HCT116 (cell line): Measurements from ENCODE around the gene SLC27A3. TPM values are rescaled to one million over a fixed set of nuclear protein-coding genes. Genes with fewer than 3 reads are reported as not detected.

Experiments used
- ATAC-seq: fragments of 200-7000 bp; cut with Tn5 transposase; 2 replicates; pipeline ENCODE4 v1.9.1; 2020; ENCODE audit warnings: mild to moderate bottlenecking, moderate library complexity
- BruUV-seq: library from RNA; stranded (reverse); fragments of 400-500 nt; replicated peaks from 2 replicates; lab custom pipeline; 2021; lab: Mats Ljungman, UMichigan
- CTCF ChIA-PET: fragments of 300-600 bp; sonication (Branson Sonifier 250); formaldehyde crosslinking; loops from one replicate; lab custom pipeline; 2021; ENCODE audit warnings: antibody characterized with exemption; lab: Charles Lee
- POLR2A ChIA-PET: fragments of 300-600, 350-600 bp; sonication (Branson Sonifier 250); formaldehyde crosslinking; loops from one replicate; lab custom pipeline; 2021; ENCODE audit warnings: antibody characterized with exemption; lab: Charles Lee
- RAD21 ChIA-PET, 2 experiments: fragments of 300-600 bp; sonication (Branson Sonifier 250); formaldehyde crosslinking; loops; one replicate each; lab custom pipeline; 2023; ENCODE audit warnings: low total read pairs in 2 of 2; ENCODE audit not compliant: uncharacterized antibody in 2 of 2, unreplicated experiment in 2 of 2, low non-redundant PET in 1 of 2; lab: Charles Lee
- DNase-seq: peaks from one replicate; pipeline ENCODE4 v3.0.0-alpha.2; 2010; ENCODE audit warnings: low read depth, low spot score
- H2AFZ ChIP-seq: fragments of 200-600 bp; shearing (Covaris generic), sonication (generic); 2 replicates; pipeline ENCODE4 v1.6.1; 2017; ENCODE audit warnings: low read depth, mixed run types, mixed read lengths, antibody characterized with exemption, low read length; ENCODE audit not compliant: poor library complexity, severe bottlenecking
- H3K27ac ChIP-seq: 2 replicates; pipeline ENCODE4 v1.5.1; 2012; ENCODE audit warnings: low read depth, low read length
- H3K27me3 ChIP-seq: fragments of 200-600 bp; sonication (generic); 2 replicates; pipeline ENCODE4 v1.6.1; 2016; ENCODE audit warnings: mixed run types, low read length, mixed read lengths; ENCODE audit not compliant: insufficient read depth
- H3K36me3 ChIP-seq, 2 experiments: fragments of 200-500 bp in 1 of 2; fragments of 200-600 bp in 1 of 2; sonication (Bioruptor generic) in 1 of 2; sonication (generic) in 1 of 2; 2 replicates each; pipeline versions ENCODE4 v1.5.1 to v1.6.1; 2014 to 2016; ENCODE audit warnings: low read length in 2 of 2, inconsistent platforms in 1 of 2, mixed read lengths in 1 of 2, mixed run types in 1 of 2; ENCODE audit not compliant: insufficient read depth in 2 of 2, control insufficient read depth in 1 of 2
- H3K4me1 ChIP-seq, 2 experiments: fragments of 200-600 bp in 1 of 2; sonication (generic) in 1 of 2; 2 replicates each; pipeline versions ENCODE4 v1.5.1 to v1.6.1; 2012 to 2017; ENCODE audit warnings: low read length in 2 of 2, inconsistent platforms in 1 of 2, mild to moderate bottlenecking in 1 of 2, mixed read lengths in 1 of 2, mixed run types in 1 of 2, moderate library complexity in 1 of 2; ENCODE audit not compliant: insufficient read depth in 2 of 2, control insufficient read depth in 1 of 2
- H3K4me2 ChIP-seq: fragments of 200-600 bp; sonication (generic); 2 replicates; pipeline ENCODE4 v1.6.1; 2017; ENCODE audit warnings: mixed run types, low read length, mixed read lengths
- H3K4me3 ChIP-seq, 2 experiments: fragments of 200-600 bp in 1 of 2; sonication (generic) in 1 of 2; replicated peaks in 1 of 2; 2 replicates each; pipeline ENCODE4 v1.5.1; 2011 to 2016; ENCODE audit warnings: low read length in 2 of 2, control low read depth in 1 of 2, low read depth in 1 of 2, mild to moderate bottlenecking in 1 of 2, mixed read lengths in 1 of 2, mixed run types in 1 of 2
- H3K79me2 ChIP-seq: fragments of 200-600 bp; sonication (generic); 2 replicates; pipeline ENCODE4 v1.6.1; 2017; ENCODE audit warnings: mild to moderate bottlenecking, mixed run types, low read length, moderate library complexity, mixed read lengths; ENCODE audit not compliant: insufficient read depth
- H3K9ac ChIP-seq: fragments of 200-600 bp; sonication (generic); 2 replicates; pipeline ENCODE4 v1.6.1; 2016; ENCODE audit warnings: low read length, mixed read lengths
- H3K9me2 ChIP-seq: fragments of 200-600 bp; sonication (generic), shearing (Covaris generic); 2 replicates; pipeline ENCODE4 v1.6.1; 2017; ENCODE audit warnings: mixed run types, mild to moderate bottlenecking, moderate library complexity; ENCODE audit not compliant: insufficient read depth
- H3K9me3 ChIP-seq, 2 experiments: fragments of 200-500 bp in 1 of 2; fragments of 200-600 bp in 1 of 2; sonication (Bioruptor generic) in 1 of 2; sonication (generic) in 1 of 2; 2 replicates each; pipeline ENCODE4 v1.6.1; 2014 to 2017; ENCODE audit warnings: low read length in 2 of 2, mixed read lengths in 2 of 2, inconsistent platforms in 1 of 2, low read depth in 1 of 2, mild to moderate bottlenecking in 1 of 2, mixed run types in 1 of 2, moderate library complexity in 1 of 2; ENCODE audit not compliant: control insufficient read depth in 1 of 2, insufficient read depth in 1 of 2
- H4K20me1 ChIP-seq: fragments of 200-600 bp; sonication (generic), shearing (Covaris generic); 2 replicates; pipeline ENCODE4 v1.6.1; 2017; ENCODE audit warnings: mixed run types, mild to moderate bottlenecking, moderate library complexity; ENCODE audit not compliant: insufficient read depth
- CEBPB ChIP-seq: IDR thresholded peaks from 2 replicates; pipeline ENCODE4 v1.6.1; 2012; ENCODE audit warnings: low read depth
- EGR1 ChIP-seq: IDR thresholded peaks from 2 replicates; pipeline ENCODE4 v1.6.1; 2012; ENCODE audit warnings: low read depth
- ELF1 ChIP-seq: IDR thresholded peaks from 2 replicates; pipeline ENCODE4 v1.6.1; 2012; ENCODE audit warnings: low read depth, borderline replicate concordance
- EZH2 ChIP-seq: fragments of 200-600 bp; sonication (generic); IDR thresholded peaks from 2 replicates; pipeline ENCODE4 v1.6.1; 2017; ENCODE audit warnings: antibody characterized with exemption, mixed run types
- FOSL1 ChIP-seq: IDR thresholded peaks from 2 replicates; pipeline ENCODE4 v1.6.1; 2012; ENCODE audit warnings: low read depth
- POLR2A ChIP-seq: IDR thresholded peaks from 2 replicates; pipeline ENCODE4 v1.7.0; 2011; ENCODE audit warnings: borderline replicate concordance; ENCODE audit not compliant: insufficient read depth, insufficient read length; ENCODE audit errors: extremely low read depth
- YY1 ChIP-seq: IDR thresholded peaks from 2 replicates; pipeline ENCODE4 v1.6.1; 2011; ENCODE audit warnings: low read length, low read depth, moderate library complexity, mild to moderate bottlenecking; ENCODE audit not compliant: insufficient replicate concordance; ENCODE audit errors: extremely low read depth
- ZFX ChIP-seq: fragments of 450-650 bp; IDR thresholded peaks from 2 replicates; pipeline ENCODE4 v1.6.1; 2017
- ZNF274 ChIP-seq: fragments of 200-500 bp; sonication (Bioruptor generic); IDR thresholded peaks from 2 replicates; pipeline ENCODE4 v1.6.1; 2014; ENCODE audit warnings: mild to moderate bottlenecking, low read depth, low read length, inconsistent platforms
- intact Hi-C: fragments of 100-400 bp; cut with micrococcal nuclease; formaldehyde crosslinking; loops from 2 replicates; pipeline ENCODE4 v1.10.0; 2022
- total RNA-seq: library from RNA; stranded (reverse); gene quantifications from one replicate; pipeline ENCODE4 v1.2.1, GENCODE V29; 2021; ENCODE audit not compliant: unreplicated experiment
- TF ChIP-seq, protein P1 (sequence below), 3 experiments: fragments of 200-600 bp in 1 of 3; sonication (generic) in 1 of 3; IDR thresholded peaks in 2 of 3; conservative IDR thresholded peaks in 1 of 3; 2 replicates each; pipeline ENCODE4 v1.5.1; 2012 to 2017; ENCODE audit warnings: low read depth in 2 of 3, low read length in 2 of 3, antibody characterized with exemption in 1 of 3, borderline replicate concordance in 1 of 3, control low read depth in 1 of 3, mild to moderate bottlenecking in 1 of 3, mixed read lengths in 1 of 3, mixed run types in 1 of 3, moderate library complexity in 1 of 3; ENCODE audit not compliant: insufficient read depth in 1 of 3
- TF ChIP-seq, protein P2 (sequence below): IDR thresholded peaks from 2 replicates; pipeline ENCODE4 v1.6.1; 2011; ENCODE audit warnings: mild to moderate bottlenecking, low read length, moderate library complexity; ENCODE audit not compliant: insufficient replicate concordance; ENCODE audit errors: extremely low read depth
- TF ChIP-seq, protein P3 (sequence below): IDR thresholded peaks from 2 replicates; pipeline ENCODE4 v1.6.1; 2012; ENCODE audit warnings: low read depth
- TF ChIP-seq, protein P4 (sequence below): IDR thresholded peaks from 2 replicates; pipeline ENCODE4 v1.6.1; 2012

Gene SLC27A3
- total RNA-seq, 1 experiment from 2014 or later: 14.3 TPM

DNA sequence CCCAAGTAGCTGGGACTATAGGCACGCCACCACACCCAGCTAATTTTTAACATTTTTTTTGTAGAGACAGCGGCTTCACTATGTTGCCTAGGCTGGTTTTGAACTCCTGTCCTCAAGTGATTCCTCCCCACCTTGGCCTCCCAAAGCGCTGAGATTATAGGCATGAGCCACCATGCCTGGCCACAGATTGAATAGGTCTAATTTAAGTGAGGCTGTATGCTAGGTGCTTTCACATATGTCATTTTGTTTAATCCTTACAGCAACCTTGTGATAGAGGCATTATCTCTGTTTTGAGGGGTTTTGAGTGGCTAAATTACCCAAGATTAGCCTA is 40.2 kb upstream of the SLC27A3 start:
- Histone ChIP-seq H3K9me3 (no peaks in the 10 kb centered on the region), H3K9ac (no peak overlapping the region), H2AFZ (no peak overlapping the region), H4K20me1 (no peaks in the 10 kb centered on the region), H3K9me2 (no peaks in the 10 kb centered on the region), H3K4me1 (peaks cover 0 to 19% of the 10 kb centered on the region in 2 experiments; a peak in 2 of 4 replicates), H3K79me2 (peaks cover 7% of the 10 kb centered on the region; the same call in 1 of the 2 replicates), H3K36me3 (0 out of 4 replicates have a peak, but pooled peaks cover 0 to 2% of the 10 kb centered on the region in 2 experiments), H3K27me3 (no peaks in the 10 kb centered on the region), H3K27ac (no peak overlapping the region), H3K4me3 (no peak overlapping the region), H3K4me2 (no peak overlapping the region)
- ATAC-seq (no peak), DNase-seq (no peak)
- no peak for TF ChIP-seq CEBPB
- TF ChIP-seq ELF1: no peak
- TF ChIP-seq ZNF274: no peak
- TF ChIP-seq FOSL1: no peak
- no peak for TF ChIP-seq EZH2
- no peak for TF ChIP-seq YY1
- no peak for TF ChIP-seq EGR1
- TF ChIP-seq POLR2A: no peak
- TF ChIP-seq, protein P1, sequence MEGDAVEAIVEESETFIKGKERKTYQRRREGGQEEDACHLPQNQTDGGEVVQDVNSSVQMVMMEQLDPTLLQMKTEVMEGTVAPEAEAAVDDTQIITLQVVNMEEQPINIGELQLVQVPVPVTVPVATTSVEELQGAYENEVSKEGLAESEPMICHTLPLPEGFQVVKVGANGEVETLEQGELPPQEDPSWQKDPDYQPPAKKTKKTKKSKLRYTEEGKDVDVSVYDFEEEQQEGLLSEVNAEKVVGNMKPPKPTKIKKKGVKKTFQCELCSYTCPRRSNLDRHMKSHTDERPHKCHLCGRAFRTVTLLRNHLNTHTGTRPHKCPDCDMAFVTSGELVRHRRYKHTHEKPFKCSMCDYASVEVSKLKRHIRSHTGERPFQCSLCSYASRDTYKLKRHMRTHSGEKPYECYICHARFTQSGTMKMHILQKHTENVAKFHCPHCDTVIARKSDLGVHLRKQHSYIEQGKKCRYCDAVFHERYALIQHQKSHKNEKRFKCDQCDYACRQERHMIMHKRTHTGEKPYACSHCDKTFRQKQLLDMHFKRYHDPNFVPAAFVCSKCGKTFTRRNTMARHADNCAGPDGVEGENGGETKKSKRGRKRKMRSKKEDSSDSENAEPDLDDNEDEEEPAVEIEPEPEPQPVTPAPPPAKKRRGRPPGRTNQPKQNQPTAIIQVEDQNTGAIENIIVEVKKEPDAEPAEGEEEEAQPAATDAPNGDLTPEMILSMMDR (IDR thresholded peaks at IDR 0.05 in 2 of 3, conservative IDR thresholded peaks at IDR 0.05 in 1 of 3; ENCODE audit: borderline replicate concordance in 1 of 3, insufficient read depth in 1 of 3, low read depth in 2 of 3, low read length in 2 of 3): no peak
- TF ChIP-seq, protein P2, sequence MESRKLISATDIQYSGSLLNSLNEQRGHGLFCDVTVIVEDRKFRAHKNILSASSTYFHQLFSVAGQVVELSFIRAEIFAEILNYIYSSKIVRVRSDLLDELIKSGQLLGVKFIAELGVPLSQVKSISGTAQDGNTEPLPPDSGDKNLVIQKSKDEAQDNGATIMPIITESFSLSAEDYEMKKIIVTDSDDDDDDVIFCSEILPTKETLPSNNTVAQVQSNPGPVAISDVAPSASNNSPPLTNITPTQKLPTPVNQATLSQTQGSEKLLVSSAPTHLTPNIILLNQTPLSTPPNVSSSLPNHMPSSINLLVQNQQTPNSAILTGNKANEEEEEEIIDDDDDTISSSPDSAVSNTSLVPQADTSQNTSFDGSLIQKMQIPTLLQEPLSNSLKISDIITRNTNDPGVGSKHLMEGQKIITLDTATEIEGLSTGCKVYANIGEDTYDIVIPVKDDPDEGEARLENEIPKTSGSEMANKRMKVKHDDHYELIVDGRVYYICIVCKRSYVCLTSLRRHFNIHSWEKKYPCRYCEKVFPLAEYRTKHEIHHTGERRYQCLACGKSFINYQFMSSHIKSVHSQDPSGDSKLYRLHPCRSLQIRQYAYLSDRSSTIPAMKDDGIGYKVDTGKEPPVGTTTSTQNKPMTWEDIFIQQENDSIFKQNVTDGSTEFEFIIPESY: no peak
- no peak for TF ChIP-seq ZFX
- TF ChIP-seq, protein P3, sequence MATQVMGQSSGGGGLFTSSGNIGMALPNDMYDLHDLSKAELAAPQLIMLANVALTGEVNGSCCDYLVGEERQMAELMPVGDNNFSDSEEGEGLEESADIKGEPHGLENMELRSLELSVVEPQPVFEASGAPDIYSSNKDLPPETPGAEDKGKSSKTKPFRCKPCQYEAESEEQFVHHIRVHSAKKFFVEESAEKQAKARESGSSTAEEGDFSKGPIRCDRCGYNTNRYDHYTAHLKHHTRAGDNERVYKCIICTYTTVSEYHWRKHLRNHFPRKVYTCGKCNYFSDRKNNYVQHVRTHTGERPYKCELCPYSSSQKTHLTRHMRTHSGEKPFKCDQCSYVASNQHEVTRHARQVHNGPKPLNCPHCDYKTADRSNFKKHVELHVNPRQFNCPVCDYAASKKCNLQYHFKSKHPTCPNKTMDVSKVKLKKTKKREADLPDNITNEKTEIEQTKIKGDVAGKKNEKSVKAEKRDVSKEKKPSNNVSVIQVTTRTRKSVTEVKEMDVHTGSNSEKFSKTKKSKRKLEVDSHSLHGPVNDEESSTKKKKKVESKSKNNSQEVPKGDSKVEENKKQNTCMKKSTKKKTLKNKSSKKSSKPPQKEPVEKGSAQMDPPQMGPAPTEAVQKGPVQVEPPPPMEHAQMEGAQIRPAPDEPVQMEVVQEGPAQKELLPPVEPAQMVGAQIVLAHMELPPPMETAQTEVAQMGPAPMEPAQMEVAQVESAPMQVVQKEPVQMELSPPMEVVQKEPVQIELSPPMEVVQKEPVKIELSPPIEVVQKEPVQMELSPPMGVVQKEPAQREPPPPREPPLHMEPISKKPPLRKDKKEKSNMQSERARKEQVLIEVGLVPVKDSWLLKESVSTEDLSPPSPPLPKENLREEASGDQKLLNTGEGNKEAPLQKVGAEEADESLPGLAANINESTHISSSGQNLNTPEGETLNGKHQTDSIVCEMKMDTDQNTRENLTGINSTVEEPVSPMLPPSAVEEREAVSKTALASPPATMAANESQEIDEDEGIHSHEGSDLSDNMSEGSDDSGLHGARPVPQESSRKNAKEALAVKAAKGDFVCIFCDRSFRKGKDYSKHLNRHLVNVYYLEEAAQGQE: no peak
- TF ChIP-seq, protein P4, sequence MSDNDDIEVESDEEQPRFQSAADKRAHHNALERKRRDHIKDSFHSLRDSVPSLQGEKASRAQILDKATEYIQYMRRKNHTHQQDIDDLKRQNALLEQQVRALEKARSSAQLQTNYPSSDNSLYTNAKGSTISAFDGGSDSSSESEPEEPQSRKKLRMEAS: no peak
- BruUV-seq: no TSS peak
- ChIA-PET POLR2A (no interaction called here), RAD21 (no interaction called here), CTCF (no interaction called here)
- intact Hi-C loops: no loop called here
